Measurements from ENCODE around the gene MEGF11. TPM values are rescaled to one million over a fixed set of nuclear protein-coding genes. Genes with fewer than 3 reads are reported as not detected.
A peak's percentile ranks its signal among the peaks of the same experiment; 100 is the strongest.
"Not testable (repeated sequence)": the region's sequence is repeated elsewhere in the genome, so short reads cannot be mapped to it uniquely, and the experiment has no call there.

The MEGF11 gene
- polyA plus RNA-seq, 3 donors from 2014 or later: not detected

GRCh38 chr15:66018488-66018797, 235.1 kb downstream of the MEGF11 start:
- no peak for DNase-seq
- Mint-ChIP-seq H3K36me3 (no peaks in the 10 kb centered on the region), H3K9me3 (no peaks in the 10 kb centered on the region), H3K27me3 (ENCODE audit: low read depth in 3 of 3) (peaks cover 0 to 9% (median 2%) of the 10 kb centered on the region in 3 donors), H3K27ac (no peak overlapping the region), H3K4me3 (no peak overlapping the region), H3K4me1 (no peaks in the 10 kb centered on the region)

GRCh38 chr15:66017792-66018487, 235.6 kb downstream of the MEGF11 start:
- no peak for DNase-seq
- Mint-ChIP-seq H3K4me1 (no peaks in the 10 kb centered on the region), H3K9me3 (no peaks in the 10 kb centered on the region), H3K27me3 (ENCODE audit: low read depth in 3 of 3) (peaks cover 2 to 9% (median 3%) of the 10 kb centered on the region in 3 donors), H3K27ac (no peak overlapping the region), H3K4me3 (no peak overlapping the region), H3K36me3 (no peaks in the 10 kb centered on the region)

GRCh38 chr15:66017000-66017399, 236.6 kb downstream of the MEGF11 start:
- Mint-ChIP-seq H3K4me3 (no peak overlapping the region), H3K4me1 (no peaks in the 10 kb centered on the region), H3K27ac (no peak overlapping the region), H3K36me3 (no peaks in the 10 kb centered on the region), H3K9me3 (no peaks in the 10 kb centered on the region), H3K27me3 (ENCODE audit: low read depth in 3 of 3) (peaks cover 2 to 9% (median 3%) of the 10 kb centered on the region in 3 donors)
- no peak for DNase-seq

GRCh38 chr15:66016199-66016598, 237.4 kb downstream of the MEGF11 start:
- no peak for DNase-seq
- no peak overlapping the region for H3K4me3 Mint-ChIP-seq
- H3K4me1 Mint-ChIP-seq: no peaks in the 10 kb centered on the region
- H3K27me3 Mint-ChIP-seq (ENCODE audit: low read depth in 3 of 3): peaks cover 2 to 3% (median 3%) of the 10 kb centered on the region in 3 donors
- no peaks in the 10 kb centered on the region for H3K36me3 Mint-ChIP-seq
- H3K27ac Mint-ChIP-seq: no peak overlapping the region
- H3K9me3 Mint-ChIP-seq: no peaks in the 10 kb centered on the region

- no peak overlapping the region for H3K4me3 Mint-ChIP-seq
- no peaks in the 10 kb centered on the region for H3K36me3 Mint-ChIP-seq
- H3K27me3 Mint-ChIP-seq (ENCODE audit: low read depth in 3 of 3): peaks cover 3 to 6% (median 4%) of the 10 kb centered on the region in 3 donors
- DNase-seq: no peak
- H3K4me1 Mint-ChIP-seq: no peaks in the 10 kb centered on the region
- no peaks in the 10 kb centered on the region for H3K9me3 Mint-ChIP-seq
- no peak overlapping the region for H3K27ac Mint-ChIP-seq
These were observed 238.8 kb downstream of the MEGF11 start for GRCh38 chr15:66014635-66015182.

- Mint-ChIP-seq H3K27me3 (ENCODE audit: low read depth in 3 of 3) (peaks cover 3 to 6% (median 4%) of the 10 kb centered on the region in 3 donors), H3K4me3 (no peak overlapping the region), H3K36me3 (no peaks in the 10 kb centered on the region), H3K9me3 (no peaks in the 10 kb centered on the region), H3K27ac (no peak overlapping the region), H3K4me1 (no peaks in the 10 kb centered on the region)
- no peak for DNase-seq
These were observed 239.5 kb downstream of the MEGF11 start for GRCh38 chr15:66014022-66014421.

- no peak overlapping the region for H3K27ac Mint-ChIP-seq
- no peaks in the 10 kb centered on the region for H3K4me1 Mint-ChIP-seq
- H3K27me3 Mint-ChIP-seq (ENCODE audit: low read depth in 3 of 3): peaks cover 2 to 11% (median 8%) of the 10 kb centered on the region in 3 donors
- H3K9me3 Mint-ChIP-seq: no peaks in the 10 kb centered on the region
- H3K4me3 Mint-ChIP-seq: no peak overlapping the region
- no peaks in the 10 kb centered on the region for H3K36me3 Mint-ChIP-seq
- no peak for DNase-seq
These were observed 244.5 kb downstream of the MEGF11 start for GRCh38 chr15:66008940-66009562.

- Mint-ChIP-seq H3K4me3 (no peak overlapping the region), H3K4me1 (no peaks in the 10 kb centered on the region), H3K27ac (no peak overlapping the region), H3K36me3 (no peaks in the 10 kb centered on the region), H3K9me3 (no peaks in the 10 kb centered on the region), H3K27me3 (ENCODE audit: low read depth in 3 of 3) (peaks cover 2 to 11% (median 5%) of the 10 kb centered on the region in 3 donors)
- DNase-seq: no peak
These were observed 245.8 kb downstream of the MEGF11 start for GRCh38 chr15:66007663-66008262.

GRCh38 chr15:66006986-66007385, 246.6 kb downstream of the MEGF11 start:
- no peaks in the 10 kb centered on the region for H3K4me1 Mint-ChIP-seq
- no peak overlapping the region for H3K4me3 Mint-ChIP-seq
- no peaks in the 10 kb centered on the region for H3K36me3 Mint-ChIP-seq
- H3K27me3 Mint-ChIP-seq (ENCODE audit: low read depth in 3 of 3): peaks cover 2 to 11% (median 5%) of the 10 kb centered on the region in 3 donors
- no peaks in the 10 kb centered on the region for H3K9me3 Mint-ChIP-seq
- no peak overlapping the region for H3K27ac Mint-ChIP-seq
- no peak for DNase-seq

GRCh38 chr15:66004618-66005262, 248.8 kb downstream of the MEGF11 start:
- DNase-seq: peak in 1 of 3 donors; percentile 3
- Mint-ChIP-seq H3K9me3 (no peaks in the 10 kb centered on the region), H3K27me3 (ENCODE audit: low read depth in 3 of 3) (peaks cover 2 to 12% (median 8%) of the 10 kb centered on the region in 3 donors), H3K27ac (no peak overlapping the region), H3K4me3 (no peak overlapping the region), H3K4me1 (no peaks in the 10 kb centered on the region), H3K36me3 (no peaks in the 10 kb centered on the region)

- H3K9me3 Mint-ChIP-seq, H3K36me3 Mint-ChIP-seq, H3K27ac Mint-ChIP-seq, H3K4me1 Mint-ChIP-seq, H3K4me3 Mint-ChIP-seq, DNase-seq: not testable (repeated sequence)
- peaks cover 2 to 12% (median 5%) of the 10 kb centered on the region in 3 donors for H3K27me3 Mint-ChIP-seq (ENCODE audit: low read depth in 3 of 3)
These were observed 250.4 kb downstream of the MEGF11 start for GRCh38 chr15:66003129-66003528.

- H3K4me1 Mint-ChIP-seq: no peaks in the 10 kb centered on the region
- no peaks in the 10 kb centered on the region for H3K36me3 Mint-ChIP-seq
- no peaks in the 10 kb centered on the region for H3K9me3 Mint-ChIP-seq
- no peak for DNase-seq
- H3K27ac Mint-ChIP-seq: no peak overlapping the region
- H3K4me3 Mint-ChIP-seq: no peak overlapping the region
- H3K27me3 Mint-ChIP-seq (ENCODE audit: low read depth in 3 of 3): peaks cover 3 to 11% (median 5%) of the 10 kb centered on the region in 3 donors
These were observed 251.7 kb downstream of the MEGF11 start for GRCh38 chr15:66001717-66002426.

- Mint-ChIP-seq H3K4me1 (no peaks in the 10 kb centered on the region), H3K9me3 (no peaks in the 10 kb centered on the region), H3K4me3 (no peak overlapping the region), H3K27ac (no peak overlapping the region), H3K36me3 (no peaks in the 10 kb centered on the region), H3K27me3 (ENCODE audit: low read depth in 3 of 3) (peaks cover 3 to 11% (median 5%) of the 10 kb centered on the region in 3 donors)
- DNase-seq: no peak
These were observed 252.5 kb downstream of the MEGF11 start for GRCh38 chr15:66001042-66001441.

All from immature natural killer cell (primary cell).